Fibroblast of skin of left quadriceps (primary cell): ENCODE data around the gene EIF4A3.
A peak's percentile ranks its signal among the peaks of the same experiment; 100 is the strongest.
"Not testable (repeated sequence)": the region's sequence is repeated elsewhere in the genome, so short reads cannot be mapped to it uniquely, and the experiment has no call there.

Source experiments
- DNase-seq, 2 experiments: peaks; one replicate each; pipeline ENCODE4 v3.0.0-alpha.2; 2013; ENCODE audit warnings: low read depth in 2 of 2

The EIF4A3 gene

DNA sequence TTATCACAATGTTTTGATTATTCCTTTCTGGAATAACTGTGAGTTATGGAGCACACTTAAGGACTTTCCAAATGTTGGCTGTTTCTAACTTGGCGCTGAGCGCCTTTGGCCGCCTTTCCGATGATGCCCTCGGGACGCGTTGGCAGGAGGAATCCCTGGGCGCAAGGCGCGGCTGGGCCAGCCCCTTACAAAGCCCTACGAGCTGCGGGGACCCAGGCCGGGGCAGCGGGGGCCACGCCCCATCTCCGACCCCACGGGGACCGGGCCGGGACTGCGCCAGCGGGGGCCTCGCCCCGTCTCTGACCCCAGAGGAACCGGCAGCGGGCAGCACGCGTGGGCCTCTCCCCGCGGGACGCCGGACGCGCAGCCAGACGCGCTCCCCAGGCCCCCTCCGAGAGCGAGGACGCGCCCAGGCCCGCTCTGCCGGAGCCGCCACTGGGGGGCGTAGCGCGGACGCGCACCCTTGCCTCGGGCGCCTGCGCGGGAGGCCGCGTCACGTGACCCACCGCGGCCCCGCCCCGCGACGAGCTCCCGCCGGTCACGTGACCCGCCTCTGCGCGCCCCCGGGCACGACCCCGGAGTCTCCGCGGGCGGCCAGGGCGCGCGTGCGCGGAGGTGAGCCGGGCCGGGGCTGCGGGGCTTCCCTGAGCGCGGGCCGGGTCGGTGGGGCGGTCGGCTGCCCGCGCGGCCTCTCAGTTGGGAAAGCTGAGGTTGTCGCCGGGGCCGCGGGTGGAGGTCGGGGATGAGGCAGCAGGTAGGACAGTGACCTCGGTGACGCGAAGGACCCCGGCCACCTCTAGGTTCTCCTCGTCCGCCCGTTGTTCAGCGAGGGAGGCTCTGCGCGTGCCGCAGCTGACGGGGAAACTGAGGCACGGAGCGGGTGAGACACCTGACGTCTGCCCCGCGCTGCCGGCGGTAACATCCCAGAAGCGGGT lies 45.6 kb downstream of the EIF4A3 start, which contains the start of gene GAA:
Gene GAA, plus strand, starts transcription at position 571 of the 935 bp plus-strand sequence. CDS start 3,006 bp downstream, outside the sequence.
- peak; percentile 55 to 62 for DNase-seq

GRCh38 chr17:80100035-80100323 lies 46.9 kb downstream of the EIF4A3 start:
- no peak for DNase-seq

- no peak for DNase-seq
Measured at GRCh38 chr17:80099291-80100034, 47.5 kb downstream of the EIF4A3 start.

DNA sequence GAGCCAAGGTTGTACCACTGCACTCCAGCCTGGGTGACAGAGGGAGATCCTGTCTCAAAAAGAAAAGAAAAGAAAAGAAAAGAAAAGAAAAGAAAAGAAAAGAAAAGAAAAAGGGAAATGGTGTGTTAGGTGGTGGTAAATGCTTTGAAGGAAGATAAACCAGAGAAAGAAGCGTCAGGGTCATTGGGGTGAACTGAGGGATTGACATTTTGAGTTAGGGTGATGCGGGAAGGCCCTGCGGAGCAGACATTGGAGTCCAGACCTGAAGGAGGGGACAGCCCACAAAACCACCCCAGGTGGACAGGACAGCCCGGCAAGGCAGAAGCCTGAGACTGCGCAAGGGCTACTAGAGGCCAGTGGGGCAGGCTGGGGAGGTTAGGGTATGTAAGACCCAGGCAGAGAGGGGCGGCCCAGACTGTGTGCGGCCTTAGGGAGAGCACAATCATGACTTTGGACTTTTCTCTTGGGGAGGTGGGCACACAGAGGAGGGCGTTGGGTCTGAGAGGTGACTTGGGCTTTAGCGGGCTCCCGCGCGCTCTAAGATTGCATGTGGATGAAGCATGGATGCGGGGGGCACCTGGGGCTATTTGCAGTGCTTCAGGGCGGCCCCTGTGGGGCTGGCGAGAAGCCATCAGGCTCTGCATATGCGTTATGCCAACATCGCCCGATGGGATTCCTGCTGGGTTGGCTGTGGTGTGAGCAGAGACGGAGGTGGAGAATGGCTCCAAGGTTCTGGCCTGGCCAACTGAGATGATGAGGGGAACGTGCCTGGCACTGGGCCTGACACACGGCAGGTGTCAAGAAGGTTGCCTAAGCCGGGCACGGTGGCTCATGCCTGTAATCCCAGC lies 48.9 kb downstream of the EIF4A3 start:
- DNase-seq: no peak

- DNase-seq: no peak
Measured at GRCh38 chr17:80097127-80097621, 49.8 kb downstream of the EIF4A3 start.

DNA sequence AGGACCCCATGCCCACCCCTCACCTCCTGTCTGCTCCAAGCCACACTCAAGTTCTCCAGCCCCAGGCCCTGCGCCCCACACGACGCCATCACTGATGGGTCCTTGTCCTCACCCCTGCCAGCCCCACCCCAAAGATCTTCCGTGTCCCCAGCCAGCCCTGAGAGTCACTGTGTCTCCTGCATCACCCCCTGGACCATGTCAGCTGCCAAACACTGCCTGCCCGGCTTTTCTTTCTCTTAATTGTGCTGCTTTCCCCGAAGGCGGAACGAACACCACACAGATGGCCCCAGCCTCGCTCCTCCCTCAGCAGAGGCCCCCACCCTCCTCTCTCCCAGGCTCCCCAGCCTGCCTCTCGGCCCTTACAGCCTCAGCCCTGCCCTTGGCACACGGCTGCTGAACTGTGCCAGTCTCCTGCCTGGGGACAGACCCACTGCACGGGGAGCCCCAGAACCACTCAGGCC lies 50.3 kb downstream of the EIF4A3 start:
- DNase-seq: no peak

- no peak for DNase-seq
Measured at GRCh38 chr17:80095844-80096475, 51.0 kb downstream of the EIF4A3 start.

DNA sequence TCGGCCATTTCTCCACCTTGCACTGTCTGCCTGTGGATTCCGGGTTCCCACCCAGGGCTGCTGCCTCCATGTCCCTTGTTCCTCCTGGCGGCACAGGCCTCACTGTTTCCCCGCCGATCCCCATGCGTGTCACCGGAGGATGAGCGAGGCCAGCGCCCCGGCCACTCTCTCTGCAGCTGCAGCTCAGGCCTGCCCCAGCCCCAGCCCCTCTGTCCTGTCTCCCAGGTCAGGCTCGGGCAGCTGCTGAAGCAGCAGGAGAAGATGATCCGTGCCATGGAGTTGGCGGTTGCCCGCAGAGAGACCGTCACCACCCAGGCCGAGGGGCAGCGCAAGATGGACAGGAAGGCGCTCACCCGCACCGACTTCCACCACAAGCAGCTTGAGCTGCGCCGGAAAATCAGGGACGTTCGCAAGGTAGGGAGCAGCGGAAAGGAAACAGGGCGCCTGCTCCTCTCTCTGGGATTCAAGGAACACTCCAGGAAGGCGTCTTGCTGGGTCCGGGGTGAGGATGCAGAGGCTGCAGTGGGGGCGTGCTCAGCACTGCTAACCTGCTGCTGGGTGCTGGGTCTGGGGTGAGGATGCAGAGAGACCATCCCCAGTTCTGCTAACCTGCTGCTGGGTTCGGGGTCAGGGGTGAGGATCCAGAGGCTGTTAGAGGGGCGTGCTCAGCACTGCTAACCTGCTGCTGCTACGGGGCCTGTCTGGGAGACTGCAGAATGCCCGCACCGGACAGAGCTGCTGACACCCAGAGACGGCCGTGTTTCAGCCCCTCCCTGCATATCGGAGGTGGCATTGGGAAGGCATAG lies 51.7 kb downstream of the EIF4A3 start:
- no peak for DNase-seq

DNA sequence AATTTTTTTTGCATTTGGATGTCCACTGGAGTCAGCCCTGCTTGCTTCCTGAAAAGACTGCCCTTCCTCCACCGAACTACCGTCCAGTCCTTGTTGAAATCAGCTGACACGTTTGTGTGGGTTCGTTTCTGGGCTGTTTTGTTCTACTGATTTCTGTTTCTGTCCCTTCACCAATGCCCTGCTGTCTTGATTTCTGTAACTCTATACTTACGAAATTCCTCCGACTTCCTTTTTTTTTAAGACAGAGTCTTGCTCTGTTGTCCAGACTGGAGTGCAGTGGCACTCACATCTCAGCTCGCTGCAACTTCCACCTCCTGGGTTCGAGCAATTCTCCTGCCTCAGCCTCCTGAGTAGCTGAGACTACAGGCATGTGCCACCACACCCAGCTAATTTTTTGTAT lies 54.0 kb downstream of the EIF4A3 start:
- DNase-seq: no peak

DNA sequence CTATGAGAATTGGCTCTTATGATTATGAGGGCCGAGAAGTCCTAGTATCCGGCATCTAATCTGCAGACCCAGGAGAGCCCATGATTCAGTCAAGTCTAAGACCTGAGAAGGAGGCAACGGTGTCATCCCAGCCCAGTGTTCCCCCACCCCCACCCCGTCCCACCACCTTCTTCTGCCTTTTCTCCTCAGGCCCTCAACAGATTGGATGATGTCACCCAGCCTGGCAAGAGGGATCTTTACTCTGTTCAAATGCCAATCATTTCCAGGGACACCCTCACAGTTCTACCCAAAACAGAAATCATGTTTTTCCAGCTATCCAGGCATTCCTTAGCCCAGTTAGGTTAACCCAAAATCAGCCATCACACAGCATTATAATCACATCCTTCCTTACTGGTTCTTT lies 55.6 kb downstream of the EIF4A3 start:
- DNase-seq: no peak

- not testable (repeated sequence) for DNase-seq
Measured at GRCh38 chr17:80090164-80090563, 56.8 kb downstream of the EIF4A3 start.

GRCh38 chr17:80089762-80090161 lies 57.2 kb downstream of the EIF4A3 start:
- DNase-seq: no peak

DNA sequence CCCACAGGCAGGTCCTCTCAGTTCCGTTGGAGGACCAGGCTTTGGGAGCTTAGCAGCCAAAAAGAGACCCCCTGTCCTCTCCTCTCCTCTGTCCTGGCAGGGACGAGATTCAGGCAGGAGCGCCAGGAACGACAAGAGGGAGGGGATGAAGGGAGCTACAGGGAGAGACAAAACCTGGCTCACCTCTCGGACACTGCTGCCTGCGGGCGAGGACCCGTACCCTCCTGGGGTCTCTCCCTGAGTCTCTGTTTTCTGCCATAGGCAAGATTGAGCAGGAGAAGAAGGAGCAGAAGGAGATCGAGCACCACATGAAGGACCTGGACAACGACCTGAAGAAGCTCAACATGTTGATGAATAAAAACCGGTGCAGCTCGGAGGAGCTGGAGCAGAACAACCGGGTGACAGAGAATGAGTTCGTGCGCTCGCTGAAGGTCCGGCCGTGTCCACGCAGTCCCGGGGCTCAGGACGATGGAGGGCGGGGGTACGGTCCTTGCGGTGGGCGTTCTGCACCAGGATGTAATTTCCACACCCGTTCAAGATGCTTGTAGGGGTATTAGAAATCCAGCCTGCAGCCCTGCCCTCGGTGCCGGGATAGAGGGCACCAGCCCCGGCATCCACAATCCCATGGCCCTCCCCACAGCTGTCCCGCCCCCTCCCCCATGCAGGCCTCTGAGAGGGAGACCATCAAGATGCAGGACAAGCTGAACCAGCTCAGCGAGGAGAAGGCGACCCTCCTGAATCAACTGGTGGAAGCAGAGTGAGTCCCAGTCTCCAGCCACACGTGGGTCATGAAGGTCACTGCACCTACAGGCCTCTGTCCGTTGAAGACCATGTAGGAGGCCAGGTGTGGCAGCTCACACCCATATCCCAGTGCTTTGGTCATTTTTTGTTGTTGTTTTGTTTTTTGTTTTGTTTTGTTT lies 59.3 kb downstream of the EIF4A3 start:
- no peak for DNase-seq

GRCh38 chr17:80086616-80087015 lies 60.3 kb downstream of the EIF4A3 start:
- no peak for DNase-seq

- no peak for DNase-seq
Measured at GRCh38 chr17:80086081-80086480, 60.8 kb downstream of the EIF4A3 start.

- no peak for DNase-seq
Measured at GRCh38 chr17:80084773-80085172, 62.2 kb downstream of the EIF4A3 start.
